ENCODE data around the gene RPL38. TPM values are rescaled to one million over a fixed set of nuclear protein-coding genes. Genes with fewer than 3 reads are reported as not detected.

Gene RPL38
- total and polyA plus RNA-seq, 4 donors: 1,051 to 1,608 (median 1,150) TPM

DNA sequence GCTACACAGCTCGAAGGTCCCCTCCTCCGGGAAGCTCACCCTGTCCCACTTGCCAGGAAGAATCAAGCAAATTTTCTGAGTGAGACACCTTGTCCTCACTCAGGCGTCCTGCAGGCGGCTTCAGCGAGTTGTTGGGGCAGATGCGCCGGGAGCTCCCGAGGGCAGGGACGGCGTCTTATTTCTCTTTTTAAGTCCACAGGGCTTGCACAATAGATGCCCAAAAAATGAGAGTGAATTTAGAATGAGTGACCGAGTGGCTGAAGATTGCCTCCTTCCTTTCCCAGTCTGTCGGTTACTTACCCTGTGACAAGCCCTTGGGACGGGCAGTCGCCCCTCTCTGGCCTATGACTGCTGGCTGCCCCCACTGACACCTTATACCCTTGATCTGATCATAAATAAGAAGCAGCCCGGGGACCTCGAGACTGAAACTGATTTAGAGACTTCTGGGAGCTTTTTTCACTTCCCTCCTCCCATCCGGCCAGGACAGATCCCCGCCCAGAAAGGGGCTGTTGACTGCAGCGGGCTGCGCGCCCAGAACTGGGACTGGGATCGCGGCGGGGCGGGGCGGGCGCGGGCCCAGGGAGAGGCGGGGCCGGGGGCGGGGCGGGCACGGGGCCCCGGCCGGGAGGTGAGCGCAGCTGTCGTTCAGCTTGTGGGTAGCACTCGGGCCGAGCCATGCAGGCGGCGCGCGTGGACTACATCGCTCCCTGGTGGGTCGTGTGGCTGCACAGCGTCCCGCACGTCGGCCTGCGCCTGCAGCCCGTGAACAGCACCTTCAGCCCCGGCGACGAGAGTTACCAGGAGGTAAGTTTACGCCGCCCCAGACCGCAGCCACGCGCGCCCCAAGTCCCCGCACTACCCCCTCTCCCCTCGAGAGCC lies 9.7 kb downstream of the RPL38 start, which contains the start of gene TTYH2:
Gene TTYH2, plus strand, starts transcription at position 659 of the 879 bp plus-strand sequence. Its CDS starts 17 bp downstream, at position 676.
- DNase-seq (ENCODE audit: low read depth in 4 of 6, low spot score in 6 of 6): peak in 4 of 6 donors; percentile 73 to 95 (median 80)
- WGBS (ENCODE audit: insufficient coverage): 2% methylated on average over 62 of the region's 62 CpGs
- peaks cover 83% of the 10 kb centered on the region for H3K4me1 ChIP-seq (ENCODE audit: control insufficient read depth, insufficient read depth, low read length)
- H3K36me3 ChIP-seq (ENCODE audit: control insufficient read depth, insufficient read depth, low read length): peaks cover 50% of the 10 kb centered on the region
- H3K27ac ChIP-seq (ENCODE audit: low read depth, low read length): peak within 1 kb of the TSS; percentile 95
- peaks cover 8% of the 10 kb centered on the region for H3K27me3 ChIP-seq (ENCODE audit: control insufficient read depth, insufficient read depth, low read length)
- H3K9me3 ChIP-seq (ENCODE audit: control insufficient read depth, insufficient read depth, low read length): no peaks in the 10 kb centered on the region
- H3K4me3 ChIP-seq (ENCODE audit: low read depth, low read length): peak within 1 kb of the TSS; percentile 76

DNA sequence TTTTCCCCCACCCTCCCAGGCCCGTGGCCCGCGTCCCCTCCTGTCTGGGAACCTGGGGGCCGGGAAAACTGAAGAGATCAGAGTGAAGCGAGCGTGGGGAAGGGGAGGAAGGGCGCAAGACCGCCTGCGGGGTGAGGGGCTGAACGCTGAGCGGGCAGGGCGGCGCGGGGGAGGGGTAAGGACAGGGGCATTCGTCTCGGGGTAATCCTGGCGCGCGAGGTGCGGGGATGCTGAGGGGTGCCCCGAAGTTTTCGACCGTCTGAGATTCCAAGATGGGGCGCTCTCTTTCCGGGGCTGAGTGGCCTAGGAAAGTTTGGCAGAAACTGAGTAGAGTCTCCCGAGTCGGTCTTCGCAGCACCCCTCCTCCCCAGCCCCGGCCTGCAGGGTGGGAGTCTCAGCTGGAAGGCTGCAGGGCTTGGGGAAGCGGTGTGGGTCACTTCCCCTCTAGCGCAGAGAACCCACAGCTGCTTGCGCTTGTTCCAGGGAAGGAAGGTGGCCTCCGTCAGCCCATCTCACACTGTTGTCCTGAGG lies 10.4 kb downstream of the RPL38 start:
- H3K9me3 ChIP-seq (ENCODE audit: control insufficient read depth, insufficient read depth, low read length): no peaks in the 10 kb centered on the region
- 7% methylated on average over 24 of the region's 33 CpGs for WGBS (ENCODE audit: insufficient coverage)
- H3K4me1 ChIP-seq (ENCODE audit: control insufficient read depth, insufficient read depth, low read length): peaks cover 87% of the 10 kb centered on the region

GRCh38 chr17:74214484-74215341 lies 11.2 kb downstream of the RPL38 start:
- peak overlapping the region; percentile 79 for H3K27ac ChIP-seq (ENCODE audit: low read depth, low read length)
- H3K4me1 ChIP-seq (ENCODE audit: control insufficient read depth, insufficient read depth, low read length): peaks cover 87% of the 10 kb centered on the region
- no peaks in the 10 kb centered on the region for H3K9me3 ChIP-seq (ENCODE audit: control insufficient read depth, insufficient read depth, low read length)
- 50% methylated on average over 11 of the region's 16 CpGs for WGBS (ENCODE audit: insufficient coverage)
- peaks cover 8% of the 10 kb centered on the region for H3K27me3 ChIP-seq (ENCODE audit: control insufficient read depth, insufficient read depth, low read length)
- peaks cover 46% of the 10 kb centered on the region for H3K36me3 ChIP-seq (ENCODE audit: control insufficient read depth, insufficient read depth, low read length)
- peak overlapping the region; percentile 76 for H3K4me3 ChIP-seq (ENCODE audit: low read depth, low read length)
- no peak for DNase-seq (ENCODE audit: low read depth in 4 of 6, low spot score in 6 of 6)

More for the DNA sequence above, 10.4 kb downstream of the RPL38 start:
- Histone ChIP-seq H3K36me3 (ENCODE audit: control insufficient read depth, insufficient read depth, low read length) (peaks cover 46% of the 10 kb centered on the region), H3K27me3 (ENCODE audit: control insufficient read depth, insufficient read depth, low read length) (peaks cover 8% of the 10 kb centered on the region), H3K4me3 (ENCODE audit: low read depth, low read length) (peak overlapping the region; percentile 76), H3K27ac (ENCODE audit: low read depth, low read length) (peak overlapping the region; percentile 79)
- DNase-seq (ENCODE audit: low read depth in 4 of 6, low spot score in 6 of 6): peak in 2 of 6 donors; percentile 25 to 51

DNA sequence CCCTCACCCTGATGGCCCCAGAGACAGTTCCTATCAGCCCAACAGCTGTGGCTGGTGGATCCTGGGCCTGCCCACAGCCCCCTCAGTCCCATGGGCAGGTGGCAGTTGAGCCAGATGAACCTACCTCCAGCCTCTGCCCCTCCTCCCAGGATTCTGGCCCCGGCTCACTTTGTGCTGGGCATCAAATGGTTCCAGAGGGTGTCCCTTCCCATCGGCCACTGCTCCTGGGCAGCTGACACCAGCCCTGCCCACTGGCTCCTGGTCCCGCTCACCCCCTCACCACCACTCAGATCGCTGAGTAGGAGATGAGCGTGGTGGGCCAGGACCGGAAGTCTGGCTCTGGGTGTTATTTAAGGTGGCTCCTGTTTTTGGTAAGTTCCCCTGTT lies 11.9 kb downstream of the RPL38 start:
- peaks cover 40% of the 10 kb centered on the region for H3K36me3 ChIP-seq (ENCODE audit: control insufficient read depth, insufficient read depth, low read length)
- no peaks in the 10 kb centered on the region for H3K9me3 ChIP-seq (ENCODE audit: control insufficient read depth, insufficient read depth, low read length)
- 56% methylated on average over 1 of the region's 6 CpGs for WGBS (ENCODE audit: insufficient coverage)
- H3K4me3 ChIP-seq (ENCODE audit: low read depth, low read length): peak overlapping the region; percentile 76
- peak overlapping the region; percentile 79 for H3K27ac ChIP-seq (ENCODE audit: low read depth, low read length)
- H3K27me3 ChIP-seq (ENCODE audit: control insufficient read depth, insufficient read depth, low read length): peaks cover 8% of the 10 kb centered on the region
- peaks cover 81% of the 10 kb centered on the region for H3K4me1 ChIP-seq (ENCODE audit: control insufficient read depth, insufficient read depth, low read length)
- DNase-seq (ENCODE audit: low read depth in 4 of 6, low spot score in 6 of 6): peak in 1 of 6 donors; percentile 46

DNA sequence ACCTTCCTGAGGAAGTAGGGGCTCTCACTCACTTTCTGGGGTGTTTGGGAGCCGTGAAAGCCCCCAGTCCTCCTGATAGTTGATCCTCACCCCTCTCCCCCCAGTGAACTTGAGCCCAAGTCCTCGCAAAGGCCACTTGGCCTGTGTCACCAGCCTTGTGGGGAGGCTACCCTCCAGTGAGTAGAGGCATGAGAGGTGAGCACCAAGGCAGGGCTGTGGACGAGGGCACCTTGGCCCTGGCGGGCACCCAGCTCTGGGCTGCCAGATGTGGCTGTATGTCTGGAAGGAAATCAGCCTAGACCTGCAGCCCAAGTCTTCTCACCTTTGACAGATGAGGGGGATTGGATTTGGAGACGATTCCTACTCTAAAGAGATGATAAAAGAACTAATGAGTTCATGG lies 13.0 kb downstream of the RPL38 start:
- peaks cover 71% of the 10 kb centered on the region for H3K4me1 ChIP-seq (ENCODE audit: control insufficient read depth, insufficient read depth, low read length)
- peaks cover 8% of the 10 kb centered on the region for H3K27me3 ChIP-seq (ENCODE audit: control insufficient read depth, insufficient read depth, low read length)
- H3K27ac ChIP-seq (ENCODE audit: low read depth, low read length): no peak overlapping the region
- H3K4me3 ChIP-seq (ENCODE audit: low read depth, low read length): no peak overlapping the region
- H3K36me3 ChIP-seq (ENCODE audit: control insufficient read depth, insufficient read depth, low read length): peaks cover 37% of the 10 kb centered on the region
- no peaks in the 10 kb centered on the region for H3K9me3 ChIP-seq (ENCODE audit: control insufficient read depth, insufficient read depth, low read length)
- DNase-seq (ENCODE audit: low read depth in 4 of 6, low spot score in 6 of 6): no peak
- WGBS (ENCODE audit: insufficient coverage): 80% methylated on average over 3 of the region's 5 CpGs

- Histone ChIP-seq H3K4me1 (ENCODE audit: control insufficient read depth, insufficient read depth, low read length) (peaks cover 66% of the 10 kb centered on the region), H3K27me3 (ENCODE audit: control insufficient read depth, insufficient read depth, low read length) (peaks cover 5% of the 10 kb centered on the region), H3K27ac (ENCODE audit: low read depth, low read length) (no peak overlapping the region), H3K36me3 (ENCODE audit: control insufficient read depth, insufficient read depth, low read length) (peaks cover 38% of the 10 kb centered on the region), H3K4me3 (ENCODE audit: low read depth, low read length) (no peak overlapping the region), H3K9me3 (ENCODE audit: control insufficient read depth, insufficient read depth, low read length) (no peaks in the 10 kb centered on the region)
- 58% methylated on average over 12 of the region's 13 CpGs for WGBS (ENCODE audit: insufficient coverage)
- peak in 2 of 6 donors; percentile 43 to 55 for DNase-seq (ENCODE audit: low read depth in 4 of 6, low spot score in 6 of 6)
Measured at GRCh38 chr17:74217037-74217730, 13.7 kb downstream of the RPL38 start.

DNA sequence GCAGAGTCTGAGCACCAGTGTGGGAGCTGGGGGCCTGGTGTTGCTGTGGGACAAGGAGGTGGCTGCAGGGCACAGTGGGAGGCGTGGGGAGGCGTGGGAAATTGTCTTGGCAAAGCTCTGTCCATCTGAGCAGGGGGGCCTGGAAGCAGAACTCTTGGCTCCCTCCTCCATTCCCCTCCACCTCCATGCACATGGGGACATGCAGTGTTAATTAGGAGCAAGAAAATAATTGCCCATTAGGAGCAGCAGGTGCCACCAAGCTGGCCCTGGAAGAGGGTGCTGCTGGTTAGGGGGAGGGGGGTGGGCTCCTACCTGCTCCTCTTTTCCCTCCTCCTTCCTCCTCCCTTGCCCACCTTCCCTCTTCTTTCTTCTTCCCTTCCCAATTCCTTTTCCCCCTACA lies 14.4 kb downstream of the RPL38 start:
- no peaks in the 10 kb centered on the region for H3K27me3 ChIP-seq (ENCODE audit: control insufficient read depth, insufficient read depth, low read length)
- no peak overlapping the region for H3K27ac ChIP-seq (ENCODE audit: low read depth, low read length)
- peaks cover 59% of the 10 kb centered on the region for H3K4me1 ChIP-seq (ENCODE audit: control insufficient read depth, insufficient read depth, low read length)
- peak in 2 of 6 donors; percentile 30 to 55 for DNase-seq (ENCODE audit: low read depth in 4 of 6, low spot score in 6 of 6)
- no peaks in the 10 kb centered on the region for H3K9me3 ChIP-seq (ENCODE audit: control insufficient read depth, insufficient read depth, low read length)
- H3K4me3 ChIP-seq (ENCODE audit: low read depth, low read length): no peak overlapping the region
- peaks cover 41% of the 10 kb centered on the region for H3K36me3 ChIP-seq (ENCODE audit: control insufficient read depth, insufficient read depth, low read length)
- no CpG with 5 or more reads among the region's 2 CpGs for WGBS (ENCODE audit: insufficient coverage)

DNA sequence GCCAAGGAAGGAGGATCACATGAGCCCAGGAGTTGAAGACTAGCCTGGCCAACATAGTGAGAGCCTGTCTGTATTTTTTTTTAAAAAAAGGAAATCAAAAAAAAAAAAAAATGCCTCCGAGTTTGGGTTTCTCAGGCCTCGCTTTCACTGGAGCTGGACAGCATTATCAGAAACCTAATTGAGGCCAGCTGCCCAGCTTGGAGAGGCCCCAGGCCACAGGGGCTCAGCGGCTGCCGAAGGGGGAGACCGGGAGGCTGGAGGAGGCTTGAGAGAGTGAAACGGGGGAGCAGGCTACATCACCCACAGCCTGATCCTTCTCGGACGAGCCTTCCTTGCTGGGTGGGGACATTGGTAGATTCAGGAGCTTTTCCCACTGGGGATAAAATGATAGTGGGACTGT lies 15.0 kb downstream of the RPL38 start:
- no peaks in the 10 kb centered on the region for H3K27me3 ChIP-seq (ENCODE audit: control insufficient read depth, insufficient read depth, low read length)
- H3K36me3 ChIP-seq (ENCODE audit: control insufficient read depth, insufficient read depth, low read length): peaks cover 43% of the 10 kb centered on the region
- WGBS (ENCODE audit: insufficient coverage): 55% methylated on average over 5 of the region's 8 CpGs
- H3K4me3 ChIP-seq (ENCODE audit: low read depth, low read length): no peak overlapping the region
- no peaks in the 10 kb centered on the region for H3K9me3 ChIP-seq (ENCODE audit: control insufficient read depth, insufficient read depth, low read length)
- peaks cover 55% of the 10 kb centered on the region for H3K4me1 ChIP-seq (ENCODE audit: control insufficient read depth, insufficient read depth, low read length)
- H3K27ac ChIP-seq (ENCODE audit: low read depth, low read length): no peak overlapping the region
- no peak for DNase-seq (ENCODE audit: low read depth in 4 of 6, low spot score in 6 of 6)

All from spinal cord (tissue), 10 donors.